Astrocyte (in vitro differentiated cells and primary cell): ENCODE data around the gene CASTOR1. TPM values are rescaled to one million over a fixed set of nuclear protein-coding genes. Genes with fewer than 3 reads are reported as not detected.

ENCODE experiments used
- DNase-seq: peaks from one replicate; pipeline ENCODE4 v3.0.0-alpha.2; 2010; ENCODE audit warnings: low read depth
- FAIRE-seq: peaks from 2 replicates; lab custom pipeline; 2011; peaks lifted over from hg19 to GRCh38; lab: Jason Lieb, UNC
- H2AFZ ChIP-seq: 2 replicates; pipeline ENCODE4 v1.6.0; 2012; ENCODE audit warnings: low read depth, low read length, inconsistent platforms
- H3K27ac ChIP-seq: 2 replicates; pipeline ENCODE4 v1.5.1; 2011; ENCODE audit warnings: low read depth, low read length, inconsistent platforms
- H3K27me3 ChIP-seq: 2 replicates; pipeline ENCODE4 v1.6.0; 2011; ENCODE audit warnings: low read length, inconsistent platforms; ENCODE audit not compliant: insufficient read depth
- H3K36me3 ChIP-seq: 2 replicates; pipeline ENCODE4 v1.5.1; 2011; ENCODE audit warnings: low read length, inconsistent platforms; ENCODE audit not compliant: insufficient read depth
- H3K4me1 ChIP-seq: 2 replicates; pipeline ENCODE4 v1.5.1; 2011; ENCODE audit warnings: low read length, inconsistent platforms; ENCODE audit not compliant: insufficient read depth
- H3K4me2 ChIP-seq: 2 replicates; pipeline ENCODE4 v1.6.0; 2012; ENCODE audit warnings: low read length, inconsistent platforms
- H3K4me3 ChIP-seq: 2 replicates; pipeline ENCODE4 v1.5.1; 2011; ENCODE audit warnings: low read depth, mild to moderate bottlenecking, low read length, inconsistent platforms; ENCODE audit not compliant: insufficient read depth
- H3K79me2 ChIP-seq: 2 replicates; pipeline ENCODE4 v1.6.0; 2012; ENCODE audit warnings: mild to moderate bottlenecking, low read length, inconsistent platforms; ENCODE audit not compliant: insufficient read depth
- H3K9ac ChIP-seq: 2 replicates; pipeline ENCODE4 v1.6.0; 2012; ENCODE audit warnings: mild to moderate bottlenecking, low read length, inconsistent platforms
- H3K9me3 ChIP-seq: 2 replicates; pipeline ENCODE4 v1.5.1; 2012; ENCODE audit warnings: low read depth, mild to moderate bottlenecking, low read length, inconsistent platforms; ENCODE audit not compliant: insufficient read depth
- H4K20me1 ChIP-seq: 2 replicates; pipeline ENCODE4 v1.6.0; 2012; ENCODE audit warnings: low read length, inconsistent platforms; ENCODE audit not compliant: insufficient read depth
- H3K27ac Mint-ChIP-seq: one replicate; pipeline ENCODE4 v1.8.0; 2021; ENCODE audit warnings: mild to moderate bottlenecking, mixed read lengths; ENCODE audit not compliant: unreplicated experiment
- H3K27me3 Mint-ChIP-seq: one replicate; pipeline ENCODE4 v1.8.0; 2021; ENCODE audit warnings: low read depth, mixed read lengths; ENCODE audit not compliant: unreplicated experiment
- H3K36me3 Mint-ChIP-seq: one replicate; pipeline ENCODE4 v1.8.0; 2021; ENCODE audit warnings: low read depth, mixed read lengths; ENCODE audit not compliant: unreplicated experiment
- H3K4me1 Mint-ChIP-seq: one replicate; pipeline ENCODE4 v1.8.0; 2021; ENCODE audit warnings: low read depth, mixed read lengths; ENCODE audit not compliant: unreplicated experiment
- H3K4me3 Mint-ChIP-seq: one replicate; pipeline ENCODE4 v1.8.0; 2021; ENCODE audit warnings: mild to moderate bottlenecking, moderate library complexity, mixed read lengths; ENCODE audit not compliant: unreplicated experiment
- H3K9me3 Mint-ChIP-seq: one replicate; pipeline ENCODE4 v1.8.0; 2021; ENCODE audit warnings: mild to moderate bottlenecking, mixed read lengths; ENCODE audit not compliant: unreplicated experiment
- CTCF ChIP-seq: IDR thresholded peaks from 2 replicates; pipeline ENCODE4 v1.5.1; 2011; ENCODE audit warnings: low read depth, mild to moderate bottlenecking, inconsistent platforms, low read length, moderate library complexity; ENCODE audit not compliant: insufficient read depth
- EZH2 ChIP-seq: IDR thresholded peaks from 2 replicates; pipeline ENCODE4 v1.6.1; 2012; ENCODE audit warnings: mild to moderate bottlenecking, low read length, inconsistent platforms; ENCODE audit not compliant: insufficient read depth
- total RNA-seq: library from RNA; stranded (reverse); gene quantifications from 2 replicates; pipeline ENCODE4 v1.2.1, GENCODE V29; 2021

Gene CASTOR1
- total RNA-seq, 1 donor from 2014 or later, result 15.2 TPM

- Histone ChIP-seq H3K4me3 (peak overlapping the region; percentile 26), H2AFZ (no peak overlapping the region), H4K20me1 (peaks cover 23% of the 10 kb centered on the region), H3K9ac (peak overlapping the region; percentile 100), H3K9me3 (no peaks in the 10 kb centered on the region), H3K27me3 (no peaks in the 10 kb centered on the region), H3K79me2 (peaks cover 57% of the 10 kb centered on the region), H3K27ac (peak overlapping the region; percentile 92), H3K4me2 (peak overlapping the region; percentile 100), H3K36me3 (peaks cover 25% of the 10 kb centered on the region), H3K4me1 (peaks cover 80% of the 10 kb centered on the region)
- TF ChIP-seq EZH2 (no peak), CTCF (no peak)
- DNase-seq, result no peak
- no peaks in the 10 kb centered on the region for H3K9me3 Mint-ChIP-seq
- peaks cover 23% of the 10 kb centered on the region for H3K36me3 Mint-ChIP-seq
- H3K4me1 Mint-ChIP-seq, result peaks cover 57% of the 10 kb centered on the region
- FAIRE-seq, result no peak
- H3K27me3 Mint-ChIP-seq, result no peaks in the 10 kb centered on the region
- peak overlapping the region; percentile 40 for H3K4me3 Mint-ChIP-seq
- peak overlapping the region; percentile 86 for H3K27ac Mint-ChIP-seq
Observed at GRCh38 chr22:30241576-30242371, 47.5 kb downstream of the CASTOR1 start.

- H3K4me2 ChIP-seq, result peak overlapping the region; percentile 100
- H3K4me3 ChIP-seq, result no peak overlapping the region
- no peaks in the 10 kb centered on the region for H3K9me3 ChIP-seq
- H2AFZ ChIP-seq, result no peak overlapping the region
- FAIRE-seq (no peak), DNase-seq (no peak)
- no peak for TF ChIP-seq CTCF
- no peak for TF ChIP-seq EZH2
- H3K4me1 ChIP-seq, result peaks cover 89% of the 10 kb centered on the region
- peaks cover 23% of the 10 kb centered on the region for H3K36me3 Mint-ChIP-seq
- H3K27ac Mint-ChIP-seq, result peak overlapping the region; percentile 72
- H3K4me3 Mint-ChIP-seq, result peak overlapping the region; percentile 40
- H3K27me3 ChIP-seq, result no peaks in the 10 kb centered on the region
- peaks cover 66% of the 10 kb centered on the region for H3K4me1 Mint-ChIP-seq
- H3K27me3 Mint-ChIP-seq, result no peaks in the 10 kb centered on the region
- H3K36me3 ChIP-seq, result peaks cover 25% of the 10 kb centered on the region
- peak overlapping the region; percentile 100 for H3K9ac ChIP-seq
- H3K79me2 ChIP-seq, result peaks cover 48% of the 10 kb centered on the region
- peak overlapping the region; percentile 92 for H3K27ac ChIP-seq
- peaks cover 23% of the 10 kb centered on the region for H4K20me1 ChIP-seq
- H3K9me3 Mint-ChIP-seq, result no peaks in the 10 kb centered on the region
Observed at GRCh38 chr22:30240541-30241417, 48.5 kb downstream of the CASTOR1 start.
